ENCODE measurements around the gene FLII. TPM values are rescaled to one million over a fixed set of nuclear protein-coding genes. Genes with fewer than 3 reads are reported as not detected.
"Not testable (repeated sequence)": the region's sequence is repeated elsewhere in the genome, so short reads cannot be mapped to it uniquely, and the experiment has no call there.

The FLII gene
- total and polyA plus RNA-seq, 2 of the 8 experiments (the other 6 are each of a cell fraction or from before 2014, with no cell fraction given) = 300 to 549 TPM

DNA sequence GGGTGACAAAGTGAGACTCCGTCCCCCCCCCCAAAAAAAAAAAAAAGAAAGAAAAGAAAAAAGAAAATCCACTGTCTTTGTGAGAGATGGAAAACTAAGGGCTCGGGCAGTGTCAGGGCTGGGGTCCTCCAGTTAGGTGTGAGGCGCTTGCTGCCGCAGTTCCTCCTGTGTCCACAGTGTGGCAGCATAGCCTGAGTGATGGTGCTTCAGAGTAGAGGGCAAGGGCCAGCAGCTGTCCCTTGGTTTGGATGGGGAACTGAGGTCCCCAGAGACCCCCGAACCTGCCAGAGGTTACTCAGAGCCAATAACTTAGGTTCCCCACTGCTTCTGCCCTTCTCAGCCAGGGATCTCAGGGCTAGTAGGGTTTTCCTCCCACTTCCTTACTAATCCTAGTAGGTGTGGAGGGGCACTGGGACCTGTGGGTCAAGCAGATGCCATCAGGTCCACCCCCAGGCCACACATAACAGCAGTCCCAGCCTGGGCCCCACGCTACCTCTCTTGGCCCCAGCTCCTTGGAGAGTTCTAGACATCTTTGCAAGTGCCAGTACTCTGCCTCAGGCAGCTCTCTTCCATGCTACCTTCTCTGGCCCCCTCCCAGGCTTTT lies 41.0 kb downstream of the FLII start (continued):
- no peak for TF ChIP-seq JUN (IDR thresholded peaks at IDR 0.05; ENCODE audit: low read depth, low read length)
- TF ChIP-seq ASH2L (IDR thresholded peaks at IDR 0.05; ENCODE audit: low read length) = no peak
- no peak for TF ChIP-seq KDM1A (IDR thresholded peaks at IDR 0.05; ENCODE audit: borderline replicate concordance, low read length)
- no peak for TF ChIP-seq SUZ12 (IDR thresholded peaks at IDR 0.05; ENCODE audit: low read length)
- TF ChIP-seq, protein P1, sequence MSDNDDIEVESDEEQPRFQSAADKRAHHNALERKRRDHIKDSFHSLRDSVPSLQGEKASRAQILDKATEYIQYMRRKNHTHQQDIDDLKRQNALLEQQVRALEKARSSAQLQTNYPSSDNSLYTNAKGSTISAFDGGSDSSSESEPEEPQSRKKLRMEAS (IDR thresholded peaks at IDR 0.05) = no peak
- TF ChIP-seq EGR1 (IDR thresholded peaks at IDR 0.05; ENCODE audit: borderline replicate concordance, low read depth, low read length) = no peak
- TF ChIP-seq YY1 (IDR thresholded peaks at IDR 0.05; ENCODE audit: low read depth, low read length) = 0 out of 2 replicates have a peak, but pooled peaks have one; percentile 42
- TF ChIP-seq SP2 (IDR thresholded peaks at IDR 0.05; ENCODE audit: low read length) = no peak
- TF ChIP-seq KDM4A (IDR thresholded peaks at IDR 0.05; ENCODE audit: low read depth, low read length, severe bottlenecking) = no peak
- TF ChIP-seq BACH1 (IDR thresholded peaks at IDR 0.05; ENCODE audit: low read length) = no peak
- TF ChIP-seq RAD21 (IDR thresholded peaks at IDR 0.05 in 1 of 2, conservative IDR thresholded peaks at IDR 0.05 in 1 of 2; ENCODE audit: low read depth in 2 of 2, low read length in 2 of 2) = peak; percentile 94 to 95

DNA sequence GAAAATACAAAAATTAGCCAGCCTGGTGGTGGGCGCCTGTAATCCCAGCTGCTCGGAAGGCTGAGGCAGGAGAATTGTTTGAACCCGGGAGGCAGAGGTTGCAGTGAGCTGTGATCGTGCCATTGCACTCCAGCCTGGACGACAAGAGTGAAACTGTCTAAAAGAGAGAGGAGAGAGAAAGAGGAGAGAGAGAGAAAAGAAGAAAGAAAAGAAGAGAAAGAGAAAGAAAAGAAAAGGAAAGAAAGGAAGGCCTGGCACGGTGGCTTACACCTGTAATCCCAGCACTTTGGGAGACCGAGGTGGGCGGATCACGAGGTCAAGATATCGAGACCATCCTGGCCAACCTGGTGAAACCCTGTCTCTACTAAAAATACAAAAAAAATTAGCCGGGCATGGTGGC lies 41.6 kb downstream of the FLII start:
- POLR2A ChIA-PET (ENCODE audit: partially characterized antibody) = interaction anchor here (1.0 to 2.0 kb wide), 5 partner anchors 26 to 115 kb away, joined by 3 to 8 read pairs (median 5); partner anchors contain the start of genes ALKBH5 and MIEF2

More for the DNA sequence above, 41.6 kb downstream of the FLII start:
- not testable (repeated sequence) for H3K4me2 ChIP-seq (ENCODE audit: insufficient read depth in 1 of 2, low read depth in 2 of 2, low read length in 2 of 2); H3K36me3 ChIP-seq (ENCODE audit: control insufficient read depth in 2 of 4, insufficient read depth in 4 of 4, low read length in 3 of 4); H3K4me1 ChIP-seq (replicated peaks in 1 of 4; ENCODE audit: control insufficient read depth in 3 of 4, insufficient read depth in 4 of 4, low read length in 3 of 4); H3K79me1 ChIP-seq (ENCODE audit: low read depth, low read length); H3K4ac ChIP-seq (replicated peaks; ENCODE audit: insufficient read length, low read depth, low read length); H3K9ac ChIP-seq (replicated peaks in 1 of 4; ENCODE audit: extremely low read depth in 1 of 4, low read depth in 3 of 4, low read length in 3 of 4); H4K5ac ChIP-seq (ENCODE audit: insufficient read length, low read depth, low read length); H4K91ac ChIP-seq (replicated peaks; ENCODE audit: insufficient read length, low read length); H3K23me2 ChIP-seq (ENCODE audit: low read depth, low read length); H3K4me3 ChIP-seq (ENCODE audit: extremely low read depth in 1 of 4, insufficient read depth in 2 of 4, low read depth in 3 of 4, low read length in 4 of 4); H3K56ac ChIP-seq (replicated peaks; ENCODE audit: insufficient read length, low read depth, low read length); H2BK120ac ChIP-seq (replicated peaks; ENCODE audit: low read depth, low read length); FAIRE-seq; H2BK5ac ChIP-seq (ENCODE audit: low read depth, low read length); H2BK20ac ChIP-seq (ENCODE audit: low read length); H3K27me3 ChIP-seq (replicated peaks in 1 of 4; ENCODE audit: control insufficient read depth in 3 of 4, extremely low read depth in 1 of 4, insufficient read depth in 3 of 4, low read length in 3 of 4); H3K79me2 ChIP-seq (ENCODE audit: control insufficient read depth in 1 of 2, insufficient read depth in 2 of 2, low read length in 2 of 2); H3K27ac ChIP-seq (ENCODE audit: low read depth, low read length); H2AFZ ChIP-seq (ENCODE audit: low read length); DNase-seq (ENCODE audit: low read depth in 1 of 2, low spot score in 2 of 2); H3K14ac ChIP-seq (ENCODE audit: insufficient read length); H3K9me3 ChIP-seq (ENCODE audit: insufficient read depth in 2 of 2, low read depth in 1 of 2, low read length in 1 of 2); H4K8ac ChIP-seq (ENCODE audit: extremely low read depth, insufficient read depth, low read length); H3K23ac ChIP-seq (ENCODE audit: insufficient read length); H3K18ac ChIP-seq (ENCODE audit: extremely low read depth, low read length); H2BK12ac ChIP-seq (ENCODE audit: low read depth, low read length); H2AK5ac ChIP-seq (ENCODE audit: low read depth, low read length); H4K20me1 ChIP-seq (replicated peaks in 1 of 2; ENCODE audit: control insufficient read depth in 1 of 2, insufficient read depth in 2 of 2, low read length in 2 of 2); H2BK15ac ChIP-seq (ENCODE audit: low read length)
- 91% methylated on average over 11 of the region's 11 CpGs; no CpG with 5 or more reads in 1 of the 2 experiments for WGBS, 2 experiments (ENCODE audit: extremely low coverage in 1 of 2, insufficient coverage in 1 of 2, insufficient read length in 1 of 2, insufficient replicate concordance in 2 of 2, low coverage in 1 of 2, low lambda C conversion rate in 2 of 2, missing lambda C conversion rate in 1 of 2)
- CTCF ChIA-PET (ENCODE audit: partially characterized antibody) = interaction anchor here (0.6 to 11.4 kb wide), 23 partner anchors 8 to 106 kb away, joined by 3 to 76 read pairs (median 6); partner anchors contain the start of genes LLGL1 and TOP3A
